ENCODE results near the gene ZNF331.
"Not testable (repeated sequence)": the region's sequence is repeated elsewhere in the genome, so short reads cannot be mapped to it uniquely, and the experiment has no call there.

ZNF331 gene

GRCh38 chr19:53506728-53507127 lies 31.2 kb upstream of the ZNF331 start:
- no peaks in the 10 kb centered on the region for H3K36me3 ChIP-seq (ENCODE audit: insufficient read depth, insufficient read length, low read length)
- no peak overlapping the region for H3K9ac ChIP-seq (ENCODE audit: insufficient read length, low read depth)
- no peak for TF ChIP-seq SUZ12 (IDR thresholded peaks at IDR 0.05; ENCODE audit: extremely low read depth, insufficient read depth, insufficient read length)
- no peak for TF ChIP-seq ZNF274 (IDR thresholded peaks at IDR 0.05; ENCODE audit: low read depth, low read length)
- TF ChIP-seq YY1 (IDR thresholded peaks at IDR 0.05; ENCODE audit: insufficient read depth, insufficient read length) = no peak
- no peaks in the 10 kb centered on the region for H3K9me3 ChIP-seq (ENCODE audit: insufficient read depth, low read length)
- peaks cover 2% of the 10 kb centered on the region for H3K4me1 ChIP-seq (ENCODE audit: insufficient read depth, insufficient read length)
- DNase-seq (ENCODE audit: low read depth, low spot score) = no peak
- H3K4me3 ChIP-seq (ENCODE audit: insufficient read length, low read depth) = no peak overlapping the region
- no peaks in the 10 kb centered on the region for H3K27me3 ChIP-seq (ENCODE audit: insufficient read depth, insufficient read length)

- TF ChIP-seq ZNF274 (IDR thresholded peaks at IDR 0.05; ENCODE audit: low read depth, low read length) = no peak
- no peak for TF ChIP-seq YY1 (IDR thresholded peaks at IDR 0.05; ENCODE audit: insufficient read depth, insufficient read length)
- TF ChIP-seq SUZ12 (IDR thresholded peaks at IDR 0.05; ENCODE audit: extremely low read depth, insufficient read depth, insufficient read length) = no peak
- Histone ChIP-seq H3K4me3 (ENCODE audit: insufficient read length, low read depth) (no peak overlapping the region), H3K27me3 (ENCODE audit: insufficient read depth, insufficient read length) (no peaks in the 10 kb centered on the region), H3K36me3 (ENCODE audit: insufficient read depth, insufficient read length, low read length) (no peaks in the 10 kb centered on the region), H3K4me1 (ENCODE audit: insufficient read depth, insufficient read length) (peaks cover 2% of the 10 kb centered on the region), H3K9me3 (ENCODE audit: insufficient read depth, low read length) (no peaks in the 10 kb centered on the region), H3K9ac (ENCODE audit: insufficient read length, low read depth) (no peak overlapping the region)
- no peak for DNase-seq (ENCODE audit: low read depth, low spot score)
Measured at GRCh38 chr19:53507523-53508442, 30.2 kb upstream of the ZNF331 start.

DNA sequence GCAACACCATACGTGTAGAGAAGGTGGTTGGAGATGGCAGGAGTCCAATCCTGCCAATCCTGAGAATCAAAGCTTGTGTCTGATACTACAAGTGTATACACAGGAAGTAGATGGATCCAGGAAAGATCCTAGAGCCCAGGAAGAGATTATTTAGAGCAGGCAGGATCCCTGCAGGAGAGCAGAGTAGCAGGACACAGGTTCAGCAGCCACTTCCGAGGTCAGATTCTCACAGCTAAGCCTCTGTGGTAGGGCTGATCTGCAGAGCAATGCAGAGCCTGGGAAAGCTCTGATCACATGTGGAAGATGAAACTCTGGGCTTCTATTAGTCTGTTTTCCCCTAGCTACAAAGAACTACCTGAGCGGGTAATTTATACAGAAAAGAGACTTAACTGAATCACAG lies 28.5 kb upstream of the ZNF331 start:
- no peaks in the 10 kb centered on the region for H3K27me3 ChIP-seq (ENCODE audit: insufficient read depth, insufficient read length)
- DNase-seq (ENCODE audit: low read depth, low spot score) = no peak
- H3K9ac ChIP-seq (ENCODE audit: insufficient read length, low read depth) = no peak overlapping the region
- H3K4me1 ChIP-seq (ENCODE audit: insufficient read depth, insufficient read length) = no peaks in the 10 kb centered on the region
- H3K36me3 ChIP-seq (ENCODE audit: insufficient read depth, insufficient read length, low read length) = no peaks in the 10 kb centered on the region
- TF ChIP-seq SUZ12 (IDR thresholded peaks at IDR 0.05; ENCODE audit: extremely low read depth, insufficient read depth, insufficient read length) (no peak), ZNF274 (IDR thresholded peaks at IDR 0.05; ENCODE audit: low read depth, low read length) (no peak), YY1 (IDR thresholded peaks at IDR 0.05; ENCODE audit: insufficient read depth, insufficient read length) (no peak)
- H3K4me3 ChIP-seq (ENCODE audit: insufficient read length, low read depth) = no peak overlapping the region
- H3K9me3 ChIP-seq (ENCODE audit: insufficient read depth, low read length) = no peaks in the 10 kb centered on the region

DNA sequence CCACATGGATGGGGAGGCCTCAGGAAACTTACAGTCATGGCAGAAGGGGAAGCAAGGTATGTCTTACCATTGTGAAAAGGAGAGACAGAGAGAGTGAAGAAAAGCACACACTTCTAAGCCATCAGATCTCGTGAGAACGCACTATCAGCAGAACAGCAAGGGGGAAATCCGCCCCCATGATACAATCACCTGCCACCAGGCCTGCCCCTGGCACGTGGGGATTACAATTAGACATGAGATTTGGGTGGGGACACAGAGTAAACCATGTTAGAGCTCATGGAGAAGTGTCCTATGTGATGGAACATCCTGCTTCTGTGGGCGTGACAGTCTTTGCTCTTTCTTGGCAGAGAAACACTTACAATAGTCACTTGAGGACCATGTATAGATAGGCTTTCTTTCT lies 28.1 kb upstream of the ZNF331 start:
- no peak for DNase-seq (ENCODE audit: low read depth, low spot score)
- TF ChIP-seq ZNF274 (IDR thresholded peaks at IDR 0.05; ENCODE audit: low read depth, low read length) (no peak), SUZ12 (IDR thresholded peaks at IDR 0.05; ENCODE audit: extremely low read depth, insufficient read depth, insufficient read length) (no peak), YY1 (IDR thresholded peaks at IDR 0.05; ENCODE audit: insufficient read depth, insufficient read length) (no peak)
- Histone ChIP-seq H3K9ac (ENCODE audit: insufficient read length, low read depth) (no peak overlapping the region), H3K27me3 (ENCODE audit: insufficient read depth, insufficient read length) (no peaks in the 10 kb centered on the region), H3K4me3 (ENCODE audit: insufficient read length, low read depth) (no peak overlapping the region), H3K4me1 (ENCODE audit: insufficient read depth, insufficient read length) (no peaks in the 10 kb centered on the region), H3K9me3 (ENCODE audit: insufficient read depth, low read length) (no peaks in the 10 kb centered on the region), H3K36me3 (ENCODE audit: insufficient read depth, insufficient read length, low read length) (no peaks in the 10 kb centered on the region)

GRCh38 chr19:53511357-53511756 lies 26.6 kb upstream of the ZNF331 start:
- no peaks in the 10 kb centered on the region for H3K36me3 ChIP-seq (ENCODE audit: insufficient read depth, insufficient read length, low read length)
- no peak for TF ChIP-seq ZNF274 (IDR thresholded peaks at IDR 0.05; ENCODE audit: low read depth, low read length)
- TF ChIP-seq YY1 (IDR thresholded peaks at IDR 0.05; ENCODE audit: insufficient read depth, insufficient read length) = no peak
- no peak for TF ChIP-seq SUZ12 (IDR thresholded peaks at IDR 0.05; ENCODE audit: extremely low read depth, insufficient read depth, insufficient read length)
- H3K9me3 ChIP-seq (ENCODE audit: insufficient read depth, low read length) = no peaks in the 10 kb centered on the region
- no peaks in the 10 kb centered on the region for H3K4me1 ChIP-seq (ENCODE audit: insufficient read depth, insufficient read length)
- no peaks in the 10 kb centered on the region for H3K27me3 ChIP-seq (ENCODE audit: insufficient read depth, insufficient read length)
- no peak overlapping the region for H3K9ac ChIP-seq (ENCODE audit: insufficient read length, low read depth)
- no peak for DNase-seq (ENCODE audit: low read depth, low spot score)
- H3K4me3 ChIP-seq (ENCODE audit: insufficient read length, low read depth) = no peak overlapping the region

GRCh38 chr19:53511933-53512374 lies 26.0 kb upstream of the ZNF331 start:
- peak; percentile 63 for DNase-seq (ENCODE audit: low read depth, low spot score)
- no peak for TF ChIP-seq YY1 (IDR thresholded peaks at IDR 0.05; ENCODE audit: insufficient read depth, insufficient read length)
- no peak for TF ChIP-seq SUZ12 (IDR thresholded peaks at IDR 0.05; ENCODE audit: extremely low read depth, insufficient read depth, insufficient read length)
- TF ChIP-seq ZNF274 (IDR thresholded peaks at IDR 0.05; ENCODE audit: low read depth, low read length) = no peak
- Histone ChIP-seq H3K9me3 (ENCODE audit: insufficient read depth, low read length) (no peaks in the 10 kb centered on the region), H3K36me3 (ENCODE audit: insufficient read depth, insufficient read length, low read length) (no peaks in the 10 kb centered on the region), H3K4me3 (ENCODE audit: insufficient read length, low read depth) (no peak overlapping the region), H3K4me1 (ENCODE audit: insufficient read depth, insufficient read length) (no peaks in the 10 kb centered on the region), H3K27me3 (ENCODE audit: insufficient read depth, insufficient read length) (no peaks in the 10 kb centered on the region), H3K9ac (ENCODE audit: insufficient read length, low read depth) (no peak overlapping the region)

GRCh38 chr19:53515047-53515446 lies 22.9 kb upstream of the ZNF331 start:
- not testable (repeated sequence) for DNase-seq (ENCODE audit: low read depth, low spot score); H3K4me1 ChIP-seq (ENCODE audit: insufficient read depth, insufficient read length); H3K4me3 ChIP-seq (ENCODE audit: insufficient read length, low read depth); H3K27me3 ChIP-seq (ENCODE audit: insufficient read depth, insufficient read length); H3K36me3 ChIP-seq (ENCODE audit: insufficient read depth, insufficient read length, low read length); H3K9me3 ChIP-seq (ENCODE audit: insufficient read depth, low read length); H3K9ac ChIP-seq (ENCODE audit: insufficient read length, low read depth)

Measured in NT2/D1 (cell line).